GM12874 (cell line): ENCODE data around the gene COL18A1.

Source experiments
- TF ChIP-seq, protein P1 (sequence below): IDR thresholded peaks from 2 replicates; pipeline ENCODE4 v1.5.1; 2011; ENCODE audit warnings: low read depth, mild to moderate bottlenecking, control low read depth, low read length, moderate library complexity; ENCODE audit not compliant: insufficient read depth

The COL18A1 gene

DNA sequence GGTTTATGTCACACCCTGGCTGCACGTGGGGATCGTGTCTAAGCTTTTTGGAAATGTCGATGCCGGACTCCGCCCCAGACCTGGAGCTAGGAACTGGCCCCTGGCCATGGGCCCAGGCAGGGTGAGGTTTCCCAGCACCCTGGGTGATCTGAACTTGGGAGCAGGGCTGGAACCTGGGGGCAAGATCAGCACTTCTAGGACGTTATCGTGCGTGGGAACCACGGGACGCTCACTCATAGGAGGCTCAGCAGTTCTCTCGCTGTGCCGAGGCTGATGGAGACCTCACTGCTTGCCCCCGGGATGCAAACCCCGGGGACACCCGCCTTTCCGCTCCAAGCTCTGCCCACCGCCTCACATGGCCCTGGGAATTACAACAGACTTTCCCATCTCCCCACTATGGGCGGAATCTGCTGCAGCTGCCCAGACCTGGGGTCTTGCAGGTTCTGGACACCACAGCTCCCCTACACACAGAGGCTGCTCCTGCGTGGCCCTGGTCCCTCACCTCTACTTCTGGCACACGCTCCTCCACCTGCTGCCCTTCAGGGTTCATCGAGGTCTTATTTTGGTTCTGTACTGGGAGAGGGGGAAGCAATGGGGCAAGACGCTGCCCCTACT is 35.9 kb downstream of the COL18A1 start:
- TF ChIP-seq, protein P1, sequence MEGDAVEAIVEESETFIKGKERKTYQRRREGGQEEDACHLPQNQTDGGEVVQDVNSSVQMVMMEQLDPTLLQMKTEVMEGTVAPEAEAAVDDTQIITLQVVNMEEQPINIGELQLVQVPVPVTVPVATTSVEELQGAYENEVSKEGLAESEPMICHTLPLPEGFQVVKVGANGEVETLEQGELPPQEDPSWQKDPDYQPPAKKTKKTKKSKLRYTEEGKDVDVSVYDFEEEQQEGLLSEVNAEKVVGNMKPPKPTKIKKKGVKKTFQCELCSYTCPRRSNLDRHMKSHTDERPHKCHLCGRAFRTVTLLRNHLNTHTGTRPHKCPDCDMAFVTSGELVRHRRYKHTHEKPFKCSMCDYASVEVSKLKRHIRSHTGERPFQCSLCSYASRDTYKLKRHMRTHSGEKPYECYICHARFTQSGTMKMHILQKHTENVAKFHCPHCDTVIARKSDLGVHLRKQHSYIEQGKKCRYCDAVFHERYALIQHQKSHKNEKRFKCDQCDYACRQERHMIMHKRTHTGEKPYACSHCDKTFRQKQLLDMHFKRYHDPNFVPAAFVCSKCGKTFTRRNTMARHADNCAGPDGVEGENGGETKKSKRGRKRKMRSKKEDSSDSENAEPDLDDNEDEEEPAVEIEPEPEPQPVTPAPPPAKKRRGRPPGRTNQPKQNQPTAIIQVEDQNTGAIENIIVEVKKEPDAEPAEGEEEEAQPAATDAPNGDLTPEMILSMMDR, result no peak

DNA sequence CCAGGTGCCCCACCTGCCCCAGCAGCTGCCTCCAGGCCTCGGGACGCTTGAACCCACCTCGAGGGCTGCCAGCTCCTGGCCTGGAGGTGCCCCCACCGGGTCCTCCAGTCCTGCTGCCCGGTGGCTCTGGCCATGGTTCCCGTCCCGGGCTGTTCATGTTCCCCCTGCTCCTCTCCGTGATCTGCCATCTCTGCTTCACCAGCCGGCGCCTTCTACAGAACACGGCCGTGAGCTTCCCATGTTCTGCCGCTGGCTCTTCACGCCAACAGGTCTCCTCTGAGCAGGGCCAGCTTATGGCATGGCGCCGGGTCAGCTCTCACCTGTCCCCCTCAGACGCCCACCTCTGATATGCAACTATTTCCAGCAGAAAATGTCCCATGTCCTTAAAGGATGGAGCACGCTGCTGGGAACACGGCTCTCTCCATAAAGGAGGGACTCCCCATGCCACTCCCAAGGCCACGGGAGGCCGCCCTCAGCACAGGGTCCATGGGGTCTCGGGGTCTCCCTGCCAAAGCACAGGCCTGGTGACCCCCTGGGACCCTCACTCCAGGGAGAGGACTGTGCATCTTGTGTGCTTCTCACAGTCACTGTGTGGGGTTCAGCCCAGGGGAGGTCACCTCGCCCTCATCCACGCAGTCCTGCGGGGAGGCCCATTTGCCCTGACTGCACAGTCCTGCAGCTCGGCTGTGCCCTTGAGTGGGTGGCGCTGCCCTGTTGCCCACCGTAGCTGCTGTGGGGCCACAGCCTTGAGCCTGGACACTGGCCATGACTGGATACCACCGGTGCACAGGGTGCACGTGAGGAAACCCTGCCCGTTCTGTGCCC is 36.7 kb downstream of the COL18A1 start:
- TF ChIP-seq, protein P1, result no peak

DNA sequence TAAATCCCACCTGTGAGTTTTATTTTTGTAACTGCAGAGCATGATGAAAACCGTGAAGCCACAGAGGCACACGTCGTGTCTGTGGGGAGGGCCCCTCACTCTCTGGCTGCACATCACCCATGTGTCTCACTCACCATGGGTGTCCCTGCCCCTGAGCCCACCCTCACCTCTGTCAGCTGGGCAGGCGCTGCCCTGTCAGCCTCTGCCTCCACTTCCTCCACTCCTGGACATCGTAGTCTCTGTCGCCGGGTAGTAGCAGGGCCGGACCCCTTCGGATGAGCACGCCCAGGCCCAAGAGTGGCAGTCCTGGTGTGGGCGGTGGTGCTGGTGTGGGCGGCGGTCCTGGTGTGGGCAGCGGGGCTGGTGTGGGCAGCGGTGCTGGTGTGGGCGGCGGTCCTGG is 37.3 kb downstream of the COL18A1 start:
- TF ChIP-seq, protein P1, result no peak

DNA sequence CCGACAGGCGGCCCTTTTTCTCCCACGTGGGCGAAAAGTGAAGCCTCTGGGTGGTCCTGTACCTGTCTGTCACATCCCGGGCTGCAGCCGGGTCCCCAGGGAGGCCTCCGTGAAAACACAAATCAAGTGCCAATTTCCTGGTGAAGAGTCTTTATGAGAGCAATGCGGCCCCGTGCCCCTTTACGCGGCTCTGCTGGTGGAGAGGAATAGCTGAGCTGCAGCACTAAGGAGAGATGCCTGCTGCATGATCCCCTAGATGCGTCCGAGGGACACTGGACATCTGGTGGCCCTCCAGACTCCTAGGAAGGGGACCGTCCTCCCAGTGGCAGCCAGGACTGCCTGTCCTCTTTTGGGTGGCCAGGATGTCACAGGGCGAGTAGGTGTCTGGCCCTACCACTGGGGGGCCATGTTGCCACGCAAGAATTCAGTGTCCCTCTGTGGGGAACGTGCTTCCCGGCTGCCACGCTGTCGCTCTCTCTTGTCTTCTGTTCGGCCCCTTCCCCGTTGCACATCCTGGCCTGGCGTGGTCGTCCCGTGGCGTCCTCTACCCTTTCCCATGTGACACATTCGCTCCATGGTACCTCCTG is 38.7 kb downstream of the COL18A1 start:
- TF ChIP-seq, protein P1, result no peak

DNA sequence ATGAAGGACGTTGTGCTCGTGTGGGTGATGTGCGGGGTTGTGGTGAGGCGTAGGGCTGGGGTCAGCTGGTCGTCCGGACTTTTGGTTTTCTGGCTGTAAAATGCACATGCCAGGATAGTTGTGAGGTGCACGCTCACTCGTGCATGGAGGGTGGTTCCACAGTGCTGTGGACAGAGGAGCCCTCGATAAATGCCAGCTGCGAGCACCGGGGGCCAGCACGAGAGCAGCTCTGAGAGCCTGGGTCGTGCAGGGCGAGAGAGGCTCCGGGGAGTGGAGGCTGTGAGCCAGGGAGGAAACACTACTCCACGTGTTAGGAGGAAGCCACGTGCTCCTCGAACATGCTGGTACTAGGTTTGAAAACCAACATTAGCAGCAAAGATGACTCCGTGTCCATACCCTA is 39.4 kb downstream of the COL18A1 start:
- TF ChIP-seq, protein P1, result no peak

DNA sequence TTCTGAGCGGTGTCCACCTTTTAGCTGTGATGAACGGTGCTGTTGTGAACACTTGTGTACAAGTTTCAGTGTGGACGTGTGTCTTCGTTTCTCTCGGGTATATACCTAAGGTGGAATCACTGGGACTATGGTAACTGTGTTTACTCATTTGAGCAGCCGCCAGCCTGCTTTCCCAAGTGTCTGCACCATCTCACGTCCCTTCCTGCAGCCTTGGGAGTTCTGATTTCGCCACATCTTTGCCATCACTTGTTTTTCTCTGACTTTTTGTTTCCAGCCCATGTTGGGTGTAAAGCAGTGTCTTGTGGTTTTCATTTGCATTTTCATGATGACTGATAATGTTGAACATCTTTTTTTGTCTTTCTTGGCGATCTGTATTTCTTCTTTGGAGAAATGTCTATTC is 40.4 kb downstream of the COL18A1 start:
- TF ChIP-seq, protein P1, result no peak

DNA sequence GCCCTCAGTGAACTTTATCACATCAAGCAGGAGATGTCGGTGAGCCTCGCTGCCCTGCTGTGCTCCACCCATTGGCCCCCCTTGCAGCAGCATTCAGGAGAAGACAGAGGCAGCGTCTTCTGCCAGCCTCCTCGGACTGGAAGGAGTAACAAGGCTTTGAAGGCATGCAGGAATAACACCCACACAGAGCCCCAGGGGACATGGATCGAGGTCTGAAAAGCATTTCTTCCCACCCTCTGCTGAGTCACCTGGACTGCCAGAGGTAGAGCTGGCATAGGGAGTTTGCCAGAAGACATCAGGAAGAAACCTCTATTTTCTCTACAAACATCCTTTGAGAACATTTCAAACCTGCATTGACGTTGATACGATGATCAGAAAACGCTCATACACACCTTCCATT is 42.9 kb downstream of the COL18A1 start:
- TF ChIP-seq, protein P1, result no peak
